ENCODE measurements around the gene ITGBL1. TPM values are rescaled to one million over a fixed set of nuclear protein-coding genes. Genes with fewer than 3 reads are reported as not detected.
A peak's percentile ranks its signal among the peaks of the same experiment; 100 is the strongest.

The ITGBL1 gene
- 360 and 398 TPM in 2 replicates for total RNA-seq

GRCh38 chr13:101452519-101453485 lies at the start of gene ITGBL1:
TSS of gene ITGBL1 (plus strand) at chr13:101452675. CDS start at chr13:101452834, 159 bp downstream.
- no peaks in the 10 kb centered on the region for H3K9me3 ChIP-seq (ENCODE audit: low read depth, low read length)
- peak; percentile 81 for DNase-seq (ENCODE audit: insufficient read length, low spot score, missing footprints)

DNA sequence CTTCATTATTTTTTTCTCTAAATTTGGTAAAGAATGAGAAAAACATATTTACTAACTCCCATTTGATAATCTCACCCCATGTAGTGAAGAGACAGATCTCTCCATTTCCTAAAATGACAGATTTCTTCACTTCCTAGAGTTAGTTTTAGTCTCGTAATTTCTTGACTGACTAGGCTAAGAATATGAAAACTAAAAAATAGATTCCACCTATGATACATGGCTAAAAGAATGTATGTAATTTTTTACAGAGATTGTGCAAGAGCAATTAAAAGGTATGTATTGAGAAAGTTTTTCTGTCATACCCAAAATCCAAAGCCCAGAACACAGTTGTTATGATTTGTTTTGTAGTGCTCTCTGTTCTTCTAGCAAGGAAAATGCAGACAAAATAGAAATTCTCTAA lies 45.7 kb upstream of the ITGBL1 start:
- Histone ChIP-seq H3K4me1 (ENCODE audit: insufficient read depth, low read length) (peaks cover 24% of the 10 kb centered on the region), H3K9me3 (ENCODE audit: low read depth, low read length) (no peaks in the 10 kb centered on the region), H3K36me3 (ENCODE audit: insufficient read depth, low read length) (no peaks in the 10 kb centered on the region), H3K27me3 (ENCODE audit: insufficient read depth, low read length) (no peaks in the 10 kb centered on the region), H3K4me3 (ENCODE audit: insufficient read depth, low read length) (peak overlapping the region; percentile 5), H3K27ac (ENCODE audit: low read depth, low read length) (peak overlapping the region; percentile 53), H3K79me2 (ENCODE audit: insufficient read depth, low read length) (peaks cover 11% of the 10 kb centered on the region), H3K4me2 (ENCODE audit: insufficient read depth, low read length) (peak overlapping the region; percentile 72), H2AFZ (ENCODE audit: low read length) (peak overlapping the region; percentile 31), H4K20me1 (ENCODE audit: insufficient read depth, low read length) (no peaks in the 10 kb centered on the region)
- no peak for TF ChIP-seq CTCF (IDR thresholded peaks at IDR 0.05; ENCODE audit: extremely low read depth, low read depth, low read length)
- no peak for DNase-seq (ENCODE audit: insufficient read length, low spot score, missing footprints)

More at GRCh38 chr13:101452519-101453485, at the start of gene ITGBL1:
- no peak for TF ChIP-seq CTCF (IDR thresholded peaks at IDR 0.05; ENCODE audit: extremely low read depth, low read depth, low read length)
- H3K4me3 ChIP-seq (ENCODE audit: insufficient read depth, low read length): peak within 1 kb of the TSS; percentile 90
- peak within 1 kb of the TSS; percentile 95 for H3K4me2 ChIP-seq (ENCODE audit: insufficient read depth, low read length)
- no peaks in the 10 kb centered on the region for H3K27me3 ChIP-seq (ENCODE audit: insufficient read depth, low read length)
- peaks cover 49% of the 10 kb centered on the region for H3K79me2 ChIP-seq (ENCODE audit: insufficient read depth, low read length)
- H3K36me3 ChIP-seq (ENCODE audit: insufficient read depth, low read length): peaks cover 10% of the 10 kb centered on the region
- H4K20me1 ChIP-seq (ENCODE audit: insufficient read depth, low read length): no peaks in the 10 kb centered on the region
- peak within 1 kb of the TSS; percentile 82 for H3K27ac ChIP-seq (ENCODE audit: low read depth, low read length)
- H2AFZ ChIP-seq (ENCODE audit: low read length): peak within 1 kb of the TSS; percentile 59
- H3K4me1 ChIP-seq (ENCODE audit: insufficient read depth, low read length): peaks cover 62% of the 10 kb centered on the region

GRCh38 chr13:101408154-101408553 lies 44.3 kb upstream of the ITGBL1 start:
- H3K36me3 ChIP-seq (ENCODE audit: insufficient read depth, low read length): no peaks in the 10 kb centered on the region
- no peaks in the 10 kb centered on the region for H4K20me1 ChIP-seq (ENCODE audit: insufficient read depth, low read length)
- H3K4me3 ChIP-seq (ENCODE audit: insufficient read depth, low read length): peak overlapping the region; percentile 0
- DNase-seq (ENCODE audit: insufficient read length, low spot score, missing footprints): peak; percentile 61
- H3K4me1 ChIP-seq (ENCODE audit: insufficient read depth, low read length): peaks cover 24% of the 10 kb centered on the region
- peaks cover 7% of the 10 kb centered on the region for H3K79me2 ChIP-seq (ENCODE audit: insufficient read depth, low read length)
- H3K9me3 ChIP-seq (ENCODE audit: low read depth, low read length): no peaks in the 10 kb centered on the region
- H3K27me3 ChIP-seq (ENCODE audit: insufficient read depth, low read length): no peaks in the 10 kb centered on the region
- no peak for TF ChIP-seq CTCF (IDR thresholded peaks at IDR 0.05; ENCODE audit: extremely low read depth, low read depth, low read length)
- peak overlapping the region; percentile 55 for H2AFZ ChIP-seq (ENCODE audit: low read length)
- peak overlapping the region; percentile 4 for H3K27ac ChIP-seq (ENCODE audit: low read depth, low read length)
- peak overlapping the region; percentile 72 for H3K4me2 ChIP-seq (ENCODE audit: insufficient read depth, low read length)

DNA sequence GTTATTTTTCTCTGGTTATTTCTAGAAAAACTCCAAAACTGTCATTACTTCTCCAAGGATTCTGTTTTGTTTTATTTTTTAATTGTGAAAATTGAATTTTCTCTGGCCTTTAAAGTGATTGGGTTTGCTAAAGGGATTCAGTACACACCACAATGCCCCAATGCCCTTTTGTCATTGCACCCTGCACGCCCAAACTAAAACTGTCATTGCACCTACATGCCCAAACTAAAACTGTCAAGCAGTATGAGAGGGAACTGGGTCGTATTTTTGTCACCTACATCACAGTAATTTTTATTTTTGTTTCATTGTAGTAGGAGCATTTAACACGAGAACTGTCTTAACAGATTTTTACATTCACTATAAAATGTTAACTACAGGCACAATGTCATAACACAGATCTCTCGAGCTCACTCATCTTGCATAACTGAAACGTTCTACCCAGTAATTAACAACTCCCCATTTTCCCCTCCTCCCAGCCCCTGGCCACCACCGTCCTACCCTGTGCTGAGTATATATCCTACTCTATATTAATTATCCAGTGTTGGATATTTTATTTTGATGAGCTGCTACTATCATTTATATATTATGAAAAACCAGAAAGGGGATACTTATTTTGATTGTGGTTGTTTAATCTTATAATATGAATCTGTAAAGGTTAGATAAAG lies 43.4 kb upstream of the ITGBL1 start:
- Histone ChIP-seq H3K9me3 (ENCODE audit: low read depth, low read length) (no peaks in the 10 kb centered on the region), H3K27me3 (ENCODE audit: insufficient read depth, low read length) (no peaks in the 10 kb centered on the region), H3K27ac (ENCODE audit: low read depth, low read length) (no peak overlapping the region), H3K4me2 (ENCODE audit: insufficient read depth, low read length) (no peak overlapping the region), H4K20me1 (ENCODE audit: insufficient read depth, low read length) (no peaks in the 10 kb centered on the region), H2AFZ (ENCODE audit: low read length) (no peak overlapping the region), H3K4me3 (ENCODE audit: insufficient read depth, low read length) (no peak overlapping the region), H3K4me1 (ENCODE audit: insufficient read depth, low read length) (peaks cover 24% of the 10 kb centered on the region), H3K79me2 (ENCODE audit: insufficient read depth, low read length) (peaks cover 7% of the 10 kb centered on the region), H3K36me3 (ENCODE audit: insufficient read depth, low read length) (no peaks in the 10 kb centered on the region)
- DNase-seq (ENCODE audit: insufficient read length, low spot score, missing footprints): no peak
- no peak for TF ChIP-seq CTCF (IDR thresholded peaks at IDR 0.05; ENCODE audit: extremely low read depth, low read depth, low read length)

All from osteoblast (primary cell).